HepG2 (cell line): Measurements from ENCODE around the gene WHAMM. TPM values are rescaled to one million over a fixed set of nuclear protein-coding genes. Genes with fewer than 3 reads are reported as not detected.

Experiments
- ELF3 ChIP-seq: IDR thresholded peaks from 2 replicates; pipeline ENCODE4 v1.6.1; 2016; ENCODE audit warnings: missing genetic modification reagents, missing compliant biosample characterization
- FOXK2 ChIP-seq: fragments of 450-650 bp; IDR thresholded peaks from 2 replicates; pipeline ENCODE4 v1.6.1; 2016
- GPBP1L1 ChIP-seq: sonication (generic); formaldehyde crosslinking; IDR thresholded peaks from 2 replicates; pipeline ENCODE4 v1.5.0; 2020; ENCODE audit warnings: mild to moderate bottlenecking, missing genetic modification reagents
- KLF15 ChIP-seq: sonication (generic); formaldehyde crosslinking; IDR thresholded peaks from 2 replicates; pipeline ENCODE4 v1.8.1; 2023; ENCODE audit warnings: borderline replicate concordance, mild to moderate bottlenecking, inconsistent platforms, missing genetic modification reagents, mixed read lengths
- NFATC3 ChIP-seq: sonication (generic); formaldehyde crosslinking; IDR thresholded peaks from 2 replicates; pipeline ENCODE4 v1.5.1; 2020; ENCODE audit warnings: mild to moderate bottlenecking, missing genetic modification reagents
- NR0B2 ChIP-seq: sonication (generic); formaldehyde crosslinking; IDR thresholded peaks from 2 replicates; pipeline ENCODE4 v1.4.0; 2020; ENCODE audit warnings: mild to moderate bottlenecking, missing genetic modification reagents
- RBM39 ChIP-seq: fragments of 200-400 bp; formaldehyde crosslinking; IDR thresholded peaks from one replicate; pipeline ENCODE4 v1.6.1; 2018; ENCODE audit warnings: antibody characterized with exemption, mild to moderate bottlenecking, low read depth, low read length; ENCODE audit not compliant: poor library complexity, severe bottlenecking
- RORA ChIP-seq: sonication (generic); formaldehyde crosslinking; IDR thresholded peaks from 2 replicates; pipeline ENCODE4 v1.5.0; 2020; ENCODE audit warnings: mild to moderate bottlenecking, missing genetic modification reagents, moderate library complexity
- SIX1 ChIP-seq: sonication (generic); formaldehyde crosslinking; IDR thresholded peaks from 2 replicates; pipeline ENCODE4 v1.4.0; 2020; ENCODE audit warnings: missing genetic modification reagents, borderline replicate concordance
- TFE3 ChIP-seq: IDR thresholded peaks from 2 replicates; pipeline ENCODE4 v1.6.1; 2016
- WIZ ChIP-seq: sonication (generic); formaldehyde crosslinking; IDR thresholded peaks from 2 replicates; pipeline ENCODE4 v1.5.1; 2020; ENCODE audit warnings: mild to moderate bottlenecking, missing genetic modification reagents
- ZBTB49 ChIP-seq: sonication (generic); formaldehyde crosslinking; IDR thresholded peaks from 2 replicates; pipeline ENCODE4 v1.4.0; 2020; ENCODE audit warnings: missing genetic modification reagents, borderline replicate concordance
- ZEB1 ChIP-seq: IDR thresholded peaks from 2 replicates; pipeline ENCODE4 v1.6.1; 2012; ENCODE audit warnings: mild to moderate bottlenecking, low read depth, inconsistent platforms; ENCODE audit not compliant: insufficient replicate concordance
- ZNF329 ChIP-seq: sonication (generic); formaldehyde crosslinking; IDR thresholded peaks from 2 replicates; pipeline ENCODE4 v1.9.0; 2021; ENCODE audit warnings: low read depth, mild to moderate bottlenecking, missing genetic modification reagents
- ZNF343 ChIP-seq: sonication (generic); formaldehyde crosslinking; IDR thresholded peaks from 2 replicates; pipeline ENCODE4 v1.4.0; 2020; ENCODE audit warnings: mild to moderate bottlenecking, missing genetic modification reagents
- ZNF432 ChIP-seq: sonication (generic); formaldehyde crosslinking; IDR thresholded peaks from 2 replicates; pipeline ENCODE4 v1.5.0; 2020; ENCODE audit warnings: missing genetic modification reagents, mild to moderate bottlenecking, borderline replicate concordance
- ZNF570 ChIP-seq: sonication (generic); formaldehyde crosslinking; IDR thresholded peaks from 2 replicates; pipeline ENCODE4 v1.4.0; 2020; ENCODE audit warnings: mild to moderate bottlenecking, missing genetic modification reagents, borderline replicate concordance
- ZNF878 ChIP-seq: sonication (generic); formaldehyde crosslinking; IDR thresholded peaks from 2 replicates; pipeline ENCODE4 v1.8.1; 2023; ENCODE audit warnings: mild to moderate bottlenecking, missing genetic modification reagents, moderate library complexity
- ZNF891 ChIP-seq: sonication (generic); formaldehyde crosslinking; IDR thresholded peaks from 2 replicates; pipeline ENCODE4 v1.5.0; 2020; ENCODE audit warnings: mild to moderate bottlenecking, missing genetic modification reagents
- ZSCAN30 ChIP-seq: sonication (generic); formaldehyde crosslinking; IDR thresholded peaks from 2 replicates; pipeline ENCODE4 v1.5.0; 2020; ENCODE audit warnings: mild to moderate bottlenecking, missing genetic modification reagents
- ZSCAN5A ChIP-seq: sonication (generic); formaldehyde crosslinking; IDR thresholded peaks from 2 replicates; pipeline ENCODE4 v1.8.0; 2022; ENCODE audit warnings: mild to moderate bottlenecking, missing genetic modification reagents, borderline replicate concordance
- polyA plus RNA-seq, 8 experiments: library from polyadenylated mRNA; depleted of rRNA in 3 of 8; stranded (reverse) in 7 of 8; unstranded in 1 of 8; fragments of >200 nt; fragmentation: Illumina TruSeq in 4 of 8; extraction: Trizol in 4 of 8; gene quantifications; 2 replicates each; pipeline versions ENCODE4 v1.2.1 to v1.2.3, GENCODE V29; 2011 to 2016; ENCODE audit warnings: low read depth in 4 of 8, missing spikeins in 1 of 8, mixed read lengths in 1 of 8; ENCODE audit not compliant: insufficient read depth in 1 of 8
- total RNA-seq, 5 experiments: library from RNA; depleted of rRNA; stranded (reverse); fragments of >200 nt; fragmentation: Illumina TruSeq; extraction: Trizol; gene quantifications; 2 replicates each; pipeline ENCODE4 v1.2.3, GENCODE V29; 2016; ENCODE audit warnings: low read depth in 1 of 5

Gene WHAMM
- total and polyA plus RNA-seq, 2 of the 13 experiments (the other 11 are each of a cell fraction or from before 2014, with no cell fraction given): 2.9 to 3.0 TPM

GRCh38 chr15:82809308-82810060 is at the start of gene WHAMM (continued):
- TF ChIP-seq ZEB1 (no peak), ZNF432 (CRISPR knock-in tag) (no peak), ZNF570 (0 out of 2 replicates have a peak, but pooled peaks have one; percentile 52), ELF3 (CRISPR knock-in tag) (no peak; the same call in 1 of the 2 replicates), NR0B2 (0 out of 2 replicates have a peak, but pooled peaks have one; percentile 45), ZNF329 (no peak), ZSCAN5A (CRISPR knock-in tag) (no peak; the same call in 1 of the 2 replicates), ZNF891 (CRISPR knock-in tag) (peak; percentile 63; the same call in 1 of the 2 replicates), TFE3 (peak; percentile 87), KLF15 (no peak), RORA (CRISPR knock-in tag) (no peak), ZNF343 (no peak), ZSCAN30 (CRISPR knock-in tag) (no peak), GPBP1L1 (no peak), SIX1 (CRISPR knock-in tag) (no peak), FOXK2 (no peak), RBM39 (no peak), NFATC3 (no peak), ZNF878 (CRISPR knock-in tag) (no peak), ZBTB49 (no peak), WIZ (CRISPR knock-in tag) (no peak)
